GM12878 (cell line): ENCODE results near the gene GNL3. TPM values are rescaled to one million over a fixed set of nuclear protein-coding genes. Genes with fewer than 3 reads are reported as not detected.

Experiments
- ATAC-seq: fragments of 200-7000 bp; cut with Tn5 transposase; 3 replicates; pipeline ENCODE4 v1.9.1; 2020; ENCODE audit warnings: mild to moderate bottlenecking, moderate library complexity
- BruUV-seq: library from RNA; stranded (reverse); fragments of 400-500 nt; replicated peaks from 2 replicates; lab custom pipeline; 2021; lab: Mats Ljungman, UMichigan
- CTCF ChIA-PET: fragments of 300-600 bp; sonication (Branson Sonifier 250); formaldehyde crosslinking; extraction: SDS; loops from one replicate; lab custom pipeline; 2021; ENCODE audit warnings: inconsistent platforms; lab: Yijun Ruan, JAX
- POLR2A ChIA-PET: fragments of 350-600 bp; formaldehyde crosslinking; extraction: SDS; loops from one replicate; lab custom pipeline; 2021; ENCODE audit warnings: inconsistent platforms; lab: Charles Lee
- RAD21 ChIA-PET: fragments of 300-600 bp; sonication (Branson Sonifier 250); formaldehyde crosslinking; loops from one replicate; lab custom pipeline; 2023; ENCODE audit warnings: antibody characterized with exemption; ENCODE audit not compliant: unreplicated experiment; lab: Charles Lee
- SMC1A ChIA-PET: fragments of 300-600 bp; sonication (Branson Sonifier 250); formaldehyde crosslinking; loops from one replicate; lab custom pipeline; 2023; ENCODE audit not compliant: unreplicated experiment, uncharacterized antibody; lab: Charles Lee
- DNase-seq: peaks from one replicate; pipeline ENCODE4 v3.0.0-alpha.2; 2011; ENCODE audit warnings: low read depth, low spot score
- FAIRE-seq: peaks from 3 replicates; lab custom pipeline; 2011; peaks lifted over from hg19 to GRCh38; lab: Jason Lieb, UNC
- H2AFZ ChIP-seq: 2 replicates; pipeline ENCODE4 v1.6.0; 2011; ENCODE audit warnings: low read depth, low read length, control low read depth; ENCODE audit not compliant: control insufficient read depth
- H3K27ac ChIP-seq: 2 replicates; pipeline ENCODE4 v1.5.1; 2011; ENCODE audit warnings: control low read depth; ENCODE audit not compliant: control insufficient read depth, insufficient read depth
- H3K27me3 ChIP-seq, 2 experiments: replicated peaks in 1 of 2; 2 replicates each; pipeline versions ENCODE4 v1.6.0 to v1.6.1; 2011; ENCODE audit warnings: low read length in 1 of 2; ENCODE audit not compliant: control insufficient read depth in 2 of 2, insufficient read depth in 2 of 2
- H3K36me3 ChIP-seq, 2 experiments: 2 replicates each; pipeline ENCODE4 v1.5.1; 2011; ENCODE audit warnings: low read length in 1 of 2; ENCODE audit not compliant: control insufficient read depth in 2 of 2, insufficient read depth in 2 of 2
- H3K4me1 ChIP-seq: 2 replicates; pipeline ENCODE4 v1.6.1; 2011; ENCODE audit warnings: mild to moderate bottlenecking, low read length, moderate library complexity, mixed read lengths; ENCODE audit not compliant: control insufficient read depth, insufficient read depth
- H3K4me2 ChIP-seq: 2 replicates; pipeline ENCODE4 v1.6.0; 2011; ENCODE audit warnings: control low read depth; ENCODE audit not compliant: control insufficient read depth, insufficient read depth
- H3K4me3 ChIP-seq: fragments of 200-600 bp; sonication (generic); 2 replicates; pipeline ENCODE4 v1.5.1; 2016
- H3K79me2 ChIP-seq: 2 replicates; pipeline ENCODE4 v1.6.0; 2011; ENCODE audit warnings: low read length; ENCODE audit not compliant: control insufficient read depth, insufficient read depth
- H3K9ac ChIP-seq: 2 replicates; pipeline ENCODE4 v1.8.0; 2011; ENCODE audit warnings: low read length, control low read depth, mixed read lengths; ENCODE audit not compliant: control insufficient read depth, insufficient read depth
- H3K9me3 ChIP-seq: replicated peaks from 3 replicates; pipeline ENCODE4 v1.5.1; 2011; ENCODE audit warnings: mild to moderate bottlenecking, low read length; ENCODE audit not compliant: control insufficient read depth, insufficient read depth
- H4K20me1 ChIP-seq: 2 replicates; pipeline ENCODE4 v1.6.0; 2011; ENCODE audit not compliant: control insufficient read depth, insufficient read depth
- CHD4 ChIP-seq: fragments of 200-600 bp; sonication (generic); IDR thresholded peaks from 2 replicates; pipeline ENCODE4 v1.6.1; 2016; ENCODE audit warnings: mild to moderate bottlenecking
- MLLT1 ChIP-seq: fragments of 450-650 bp; IDR thresholded peaks from 2 replicates; pipeline ENCODE4 v1.6.1; 2016; ENCODE audit warnings: mild to moderate bottlenecking
- PML ChIP-seq: IDR thresholded peaks from 2 replicates; pipeline ENCODE4 v1.6.1; 2012; ENCODE audit warnings: low read length, inconsistent platforms
- POLR2A ChIP-seq: IDR thresholded peaks from 2 replicates; pipeline ENCODE4 v1.6.1; 2011; ENCODE audit warnings: low read depth, mild to moderate bottlenecking, low read length
- RCOR1 ChIP-seq: conservative IDR thresholded peaks from 2 replicates; pipeline ENCODE4 v1.6.1; 2012; ENCODE audit warnings: low read depth, low read length, improper control_type of control experiment
- STAT1 ChIP-seq: fragments of 450-650 bp; conservative IDR thresholded peaks from 2 replicates; pipeline ENCODE4 v1.6.1; 2014; ENCODE audit warnings: antibody characterized with exemption, mild to moderate bottlenecking
- STAT3 ChIP-seq: IDR thresholded peaks from 2 replicates; pipeline ENCODE4 v1.6.1; 2011; ENCODE audit warnings: low read depth, low read length, improper control_type of control experiment
- SUZ12 ChIP-seq: fragments of 200-600 bp; sonication (generic); IDR thresholded peaks from one replicate; pipeline ENCODE4 v1.6.1; 2018; ENCODE audit warnings: antibody characterized with exemption, mild to moderate bottlenecking; ENCODE audit not compliant: unreplicated experiment
- TBL1XR1 ChIP-seq: IDR thresholded peaks from 2 replicates; pipeline ENCODE4 v1.6.1; 2012; ENCODE audit warnings: low read depth, low read length, improper control_type of control experiment
- YBX1 ChIP-seq: fragments of 450-650 bp; IDR thresholded peaks from 2 replicates; pipeline ENCODE4 v1.6.1; 2016; ENCODE audit warnings: antibody characterized with exemption
- ZBTB40 ChIP-seq: fragments of 450-650 bp; IDR thresholded peaks from 2 replicates; pipeline ENCODE4 v1.6.1; 2016; ENCODE audit warnings: mild to moderate bottlenecking, moderate library complexity, borderline replicate concordance
- ZNF592 ChIP-seq: fragments of 450-650 bp; IDR thresholded peaks from 2 replicates; pipeline ENCODE4 v1.6.1; 2017; ENCODE audit warnings: mild to moderate bottlenecking, moderate library complexity
- ZSCAN29 ChIP-seq: fragments of 450-650 bp; IDR thresholded peaks from 2 replicates; pipeline ENCODE4 v1.6.1; 2017; ENCODE audit warnings: mild to moderate bottlenecking, moderate library complexity
- WGBS: methylation state at CpG from one replicate; pipeline ENCODE4 v1.1.6; 2016; ENCODE audit warnings: low lambda C conversion rate; ENCODE audit not compliant: insufficient replicate concordance, insufficient coverage; ENCODE audit errors: missing lambda C conversion rate; 5-methylcytosine and 5-hydroxymethylcytosine counted together
- in situ Hi-C: fragments of 300-500 bp; cut with MboI; formaldehyde crosslinking; loops from 9 replicates; pipeline ENCODE4 v1.14.3; 2018; ENCODE audit warnings: mixed read lengths
- intact Hi-C: fragments of 100-400 bp; cut with micrococcal nuclease; formaldehyde crosslinking; loops from one replicate; pipeline ENCODE4 v1.14.2; 2022; ENCODE audit not compliant: unreplicated experiment
- polyA plus RNA-seq, 11 experiments: library from polyadenylated mRNA; depleted of rRNA in 4 of 11; unstranded in 6 of 11; stranded (reverse) in 5 of 11; fragments of >200 nt; fragmentation: Nextera tagmentation in 4 of 11; fragmentation: Illumina TruSeq in 1 of 11; extraction: Ambion mirVana in 4 of 11; extraction: Trizol in 1 of 11; gene quantifications; 1 replicate in 1 of 11; 2 replicates in 10 of 11; pipeline versions ENCODE4 v1.2.1 to v1.2.3, GENCODE V29; 2011 to 2016; ENCODE audit warnings: inconsistent platforms in 2 of 11, missing spikeins in 2 of 11, low read depth in 1 of 11
- total RNA-seq, 4 experiments: library from RNA; depleted of rRNA in 3 of 4; stranded (reverse); fragments of >200 nt in 3 of 4; fragmentation: Illumina TruSeq in 1 of 4; extraction: Trizol in 1 of 4; gene quantifications; 2 replicates each; pipeline versions ENCODE4 v1.2.1 to v1.2.3, GENCODE V29; 2013 to 2021

The GNL3 gene
- total and polyA plus RNA-seq, 10 of the 15 experiments (the other 5 are each of a cell fraction or from before 2014, with no cell fraction given), result 172 to 368 (median 257) TPM

GRCh38 chr3:52660046-52660445, 25.8 kb upstream of the GNL3 start (continued):
- TF ChIP-seq CHD4 (no peak), YBX1 (no peak), STAT1 (no peak), PML (no peak), ZSCAN29 (no peak)
- TF ChIP-seq, all 136 proteins: peak for 0

- no peaks in the 10 kb centered on the region for H3K79me2 ChIP-seq
- H3K36me3 ChIP-seq, result peaks cover 10 to 19% of the 10 kb centered on the region in 2 experiments
- H3K27me3 ChIP-seq, result no peaks in the 10 kb centered on the region
- no peak overlapping the region for H2AFZ ChIP-seq
- no peak overlapping the region for H3K27ac ChIP-seq
- no peak overlapping the region for H3K4me2 ChIP-seq
- no peak overlapping the region for H3K4me3 ChIP-seq
- ATAC-seq (no peak), FAIRE-seq (no peak), DNase-seq (no peak)
- CTCF ChIA-PET, result interaction anchor here (1.0 kb wide), 1 partner anchor 16 kb away, joined by 3 read pairs; no protein-coding TSS in a partner anchor
- POLR2A ChIA-PET, result interaction anchor here (0.6 kb wide), 2 partner anchors 125 to 127 kb away, joined by 3 read pairs; partner anchors contain the start of gene UQCC5
- intact Hi-C loops, result no loop called here
- no peak overlapping the region; the same call in 1 of the 2 replicates for H3K9ac ChIP-seq
- RAD21 ChIA-PET, result no interaction called here
- no peaks in the 10 kb centered on the region for H3K9me3 ChIP-seq
- in situ Hi-C loops, result no loop called here
- H3K4me1 ChIP-seq, result no peaks in the 10 kb centered on the region
- no peaks in the 10 kb centered on the region for H4K20me1 ChIP-seq
- BruUV-seq, result no TSS peak
- SMC1A ChIA-PET, result no interaction called here
- WGBS, result 47% methylated on average over 3 of the region's 3 CpGs
- TF ChIP-seq ZBTB40 (no peak), ZNF592 (no peak), TBL1XR1 (no peak), POLR2A (no peak), STAT3 (no peak), MLLT1 (no peak), RCOR1 (no peak), SUZ12 (no peak)
Observed at GRCh38 chr3:52663098-52663497, 22.7 kb upstream of the GNL3 start.
